K562 (cell line): ENCODE data around the gene SPTBN4. TPM values are rescaled to one million over a fixed set of nuclear protein-coding genes. Genes with fewer than 3 reads are reported as not detected.

Experiments
- ARID1B ChIP-seq: fragments of 450-650 bp; IDR thresholded peaks from 2 replicates; pipeline ENCODE4 v1.6.1; 2016; ENCODE audit warnings: antibody characterized with exemption, mild to moderate bottlenecking, inconsistent platforms
- ATF6 ChIP-seq: sonication (generic); formaldehyde crosslinking; IDR thresholded peaks from 2 replicates; pipeline ENCODE4 v1.4.0; 2020; ENCODE audit warnings: mild to moderate bottlenecking, missing genetic modification reagents
- BCL6 ChIP-seq: fragments of 250-450 bp; sonication (Bioruptor Pico); IDR thresholded peaks from 2 replicates; pipeline ENCODE4 v1.4.0; 2020
- BRCA1 ChIP-seq, 2 experiments: fragments of 450-650 bp in 1 of 2; sonication (generic) in 1 of 2; formaldehyde crosslinking in 1 of 2; IDR thresholded peaks; 2 replicates each; pipeline versions ENCODE4 v1.5.0 to v1.6.1; 2017 to 2020; ENCODE audit warnings: mild to moderate bottlenecking in 1 of 2, missing genetic modification reagents in 1 of 2
- FIP1L1 ChIP-seq: fragments of 200-400 bp; formaldehyde crosslinking; IDR thresholded peaks from 2 replicates; pipeline ENCODE4 v1.6.1; 2018; ENCODE audit warnings: mild to moderate bottlenecking, low read depth, low read length; ENCODE audit not compliant: poor library complexity, severe bottlenecking
- GTF2F1 ChIP-seq: IDR thresholded peaks from 2 replicates; pipeline ENCODE4 v1.6.1; 2011; ENCODE audit warnings: low read depth, low read length, improper control_type of control experiment
- HSF4 ChIP-seq: fragments of 250-450 bp; sonication (Bioruptor Pico); IDR thresholded peaks from 2 replicates; pipeline ENCODE4 v2.1.2; 2022; ENCODE audit warnings: mild to moderate bottlenecking, moderate library complexity, borderline replicate concordance
- KDM1A ChIP-seq, 2 experiments: fragments of 450-650 bp; IDR thresholded peaks; 2 replicates each; pipeline ENCODE4 v1.6.1; 2016; ENCODE audit warnings: mild to moderate bottlenecking in 2 of 2
- KDM4B ChIP-seq, 2 experiments: fragments of 450-650 bp in 1 of 2; sonication (generic) in 1 of 2; IDR thresholded peaks; 2 replicates each; pipeline ENCODE4 v1.6.1; 2016 to 2017; ENCODE audit warnings: borderline replicate concordance in 2 of 2, antibody characterized with exemption in 1 of 2, low read depth in 1 of 2, mild to moderate bottlenecking in 1 of 2
- MAFK ChIP-seq: IDR thresholded peaks from 2 replicates; pipeline ENCODE4 v1.6.1; 2011; ENCODE audit warnings: low read length, improper control_type of control experiment
- MCM7 ChIP-seq, 2 experiments: fragments of 450-650 bp; IDR thresholded peaks; 2 replicates each; pipeline ENCODE4 v1.6.1; 2016 to 2018
- NR0B1 ChIP-seq: fragments of 450-650 bp; IDR thresholded peaks from one replicate; pipeline ENCODE4 v1.6.1; 2018; ENCODE audit warnings: mild to moderate bottlenecking, moderate library complexity; ENCODE audit not compliant: partially characterized antibody
- RAD21 ChIP-seq, 2 experiments: fragments of 250-450 bp in 1 of 2; fragments of 450-650 bp in 1 of 2; sonication (Bioruptor Pico) in 1 of 2; formaldehyde crosslinking in 1 of 2; IDR thresholded peaks in 1 of 2; conservative IDR thresholded peaks in 1 of 2; 2 replicates each; pipeline versions ENCODE4 v1.4.0 to v1.8.0; 2020 to 2022; ENCODE audit warnings: mild to moderate bottlenecking in 2 of 2, moderate library complexity in 1 of 2
- SETDB1 ChIP-seq: IDR thresholded peaks from one replicate; pipeline ENCODE4 v1.6.1; 2012; ENCODE audit warnings: low read length, control low read depth, inconsistent platforms
- ZKSCAN8 ChIP-seq: fragments of 200-800 bp; sonication (Bioruptor generic); IDR thresholded peaks from 2 replicates; pipeline ENCODE4 v1.6.1; 2016; ENCODE audit warnings: missing genetic modification characterization, missing compliant biosample characterization
- polyA plus RNA-seq, 8 experiments: library from polyadenylated mRNA; depleted of rRNA in 4 of 8; stranded (reverse) in 5 of 8; unstranded in 3 of 8; fragments of >200 nt; fragmentation: Nextera tagmentation in 2 of 8; fragmentation: Illumina TruSeq in 1 of 8; extraction: Ambion mirVana in 2 of 8; extraction: Trizol in 1 of 8; gene quantifications; 2 replicates each; pipeline versions ENCODE4 v1.2.1 to v1.2.3, GENCODE V29; 2011 to 2014; ENCODE audit warnings: inconsistent platforms in 1 of 8, missing spikeins in 1 of 8
- total RNA-seq, 7 experiments: library from RNA; depleted of rRNA in 6 of 7; stranded (reverse); fragments of >200 nt in 6 of 7; fragmentation: Illumina TruSeq in 2 of 7; extraction: Trizol in 2 of 7; gene quantifications; 2 replicates each; pipeline versions ENCODE4 v1.2.1 to v1.2.3, GENCODE V29; 2011 to 2021; ENCODE audit warnings: low replicate concordance in 1 of 7
- TF ChIP-seq, protein P1 (sequence below): fragments of 250-450 bp; sonication (Bioruptor Pico); IDR thresholded peaks from 2 replicates; pipeline ENCODE4 v1.5.0; 2021; ENCODE audit warnings: mild to moderate bottlenecking, borderline replicate concordance
- TF ChIP-seq, protein P2 (sequence below): IDR thresholded peaks from 2 replicates; pipeline ENCODE4 v1.6.1; 2016; ENCODE audit warnings: missing genetic modification characterization, missing compliant biosample characterization
- TF ChIP-seq, protein P3 (sequence below): fragments of 450-650 bp; IDR thresholded peaks from 2 replicates; pipeline ENCODE4 v1.6.1; 2018; ENCODE audit warnings: mild to moderate bottlenecking, low read depth; ENCODE audit not compliant: partially characterized antibody

SPTBN4 gene
- total and polyA plus RNA-seq, 9 of the 15 experiments (the other 6 are each of a cell fraction or from before 2014, with no cell fraction given) = 0.01 to 1.5 (median 0.86) TPM

DNA sequence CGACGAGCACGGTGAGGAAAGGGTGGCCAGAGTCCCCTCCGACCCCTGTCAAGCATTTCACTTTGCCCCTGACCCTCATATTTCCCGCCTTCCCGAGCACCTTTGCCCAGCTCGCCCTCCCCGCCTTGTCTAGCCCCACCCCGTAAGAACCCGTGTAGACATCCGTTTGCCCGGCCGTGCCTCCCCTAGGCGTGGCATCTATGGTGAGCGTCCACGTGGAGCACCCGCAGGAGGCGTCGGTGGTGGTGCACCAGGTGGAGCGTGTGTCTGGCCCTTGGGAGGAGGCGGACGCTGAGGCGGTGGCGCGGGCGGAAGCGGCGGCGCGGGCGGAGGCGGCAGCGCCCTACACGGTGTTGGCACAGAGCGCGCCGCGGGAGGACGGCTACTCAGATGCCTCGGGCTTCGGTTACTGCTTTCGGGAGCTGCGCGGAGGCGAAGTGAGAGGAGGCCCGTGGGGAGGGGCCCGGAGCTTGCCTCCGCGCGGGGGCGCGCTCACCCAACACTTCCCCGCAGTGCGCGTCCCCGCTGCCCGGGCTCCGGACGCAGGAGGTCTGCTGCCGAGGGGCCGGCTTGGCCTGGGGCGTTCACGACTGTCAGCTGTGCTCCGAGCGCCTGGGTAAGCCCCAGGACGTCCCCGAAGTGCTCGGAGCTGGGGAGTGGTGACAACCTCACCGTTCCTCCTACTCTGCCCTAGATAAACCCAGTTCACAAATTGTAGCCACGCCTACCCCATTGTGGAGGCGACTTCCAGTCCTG is 138.6 kb downstream of the SPTBN4 start (continued):
- TF ChIP-seq ARID1B (no peak), FIP1L1 (peak; percentile 61), ATF6 (no peak; the same call in 1 of the 2 replicates), GTF2F1 (no peak), MAFK (no peak), BRCA1 (IDR thresholded peaks at IDR 0.05) (no peak), BRCA1 (CRISPR knock-in tag; IDR thresholded peaks at IDR 0.05) (no peak), ZKSCAN8 (CRISPR knock-in tag) (no peak), RAD21 (CRISPR knock-in tag; conservative IDR thresholded peaks at IDR 0.05 in 1 of 2, IDR thresholded peaks at IDR 0.05 in 1 of 2) (peak; percentile 50 to 80), HSF4 (CRISPR knock-in tag) (no peak), KDM4B (IDR thresholded peaks at IDR 0.05; ENCODE audit: borderline replicate concordance in 2 of 2, low read depth in 1 of 2) (no peak), KDM1A (IDR thresholded peaks at IDR 0.05) (no peak), BCL6 (CRISPR knock-in tag) (no peak), SETDB1 (no peak), NR0B1 (no peak), MCM7 (IDR thresholded peaks at IDR 0.05) (no peak)
- TF ChIP-seq, protein P1, sequence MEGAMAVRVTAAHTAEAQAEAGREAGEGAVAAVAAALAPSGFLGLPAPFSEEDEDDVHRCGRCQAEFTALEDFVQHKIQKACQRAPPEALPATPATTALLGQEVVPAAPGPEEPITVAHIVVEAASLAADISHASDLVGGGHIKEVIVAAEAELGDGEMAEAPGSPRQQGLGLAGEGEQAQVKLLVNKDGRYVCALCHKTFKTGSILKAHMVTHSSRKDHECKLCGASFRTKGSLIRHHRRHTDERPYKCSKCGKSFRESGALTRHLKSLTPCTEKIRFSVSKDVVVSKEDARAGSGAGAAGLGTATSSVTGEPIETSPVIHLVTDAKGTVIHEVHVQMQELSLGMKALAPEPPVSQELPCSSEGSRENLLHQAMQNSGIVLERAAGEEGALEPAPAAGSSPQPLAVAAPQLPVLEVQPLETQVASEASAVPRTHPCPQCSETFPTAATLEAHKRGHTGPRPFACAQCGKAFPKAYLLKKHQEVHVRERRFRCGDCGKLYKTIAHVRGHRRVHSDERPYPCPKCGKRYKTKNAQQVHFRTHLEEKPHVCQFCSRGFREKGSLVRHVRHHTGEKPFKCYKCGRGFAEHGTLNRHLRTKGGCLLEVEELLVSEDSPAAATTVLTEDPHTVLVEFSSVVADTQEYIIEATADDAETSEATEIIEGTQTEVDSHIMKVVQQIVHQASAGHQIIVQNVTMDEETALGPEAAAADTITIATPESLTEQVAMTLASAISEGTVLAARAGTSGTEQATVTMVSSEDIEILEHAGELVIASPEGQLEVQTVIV (CRISPR knock-in tag) = no peak
- TF ChIP-seq, protein P2, sequence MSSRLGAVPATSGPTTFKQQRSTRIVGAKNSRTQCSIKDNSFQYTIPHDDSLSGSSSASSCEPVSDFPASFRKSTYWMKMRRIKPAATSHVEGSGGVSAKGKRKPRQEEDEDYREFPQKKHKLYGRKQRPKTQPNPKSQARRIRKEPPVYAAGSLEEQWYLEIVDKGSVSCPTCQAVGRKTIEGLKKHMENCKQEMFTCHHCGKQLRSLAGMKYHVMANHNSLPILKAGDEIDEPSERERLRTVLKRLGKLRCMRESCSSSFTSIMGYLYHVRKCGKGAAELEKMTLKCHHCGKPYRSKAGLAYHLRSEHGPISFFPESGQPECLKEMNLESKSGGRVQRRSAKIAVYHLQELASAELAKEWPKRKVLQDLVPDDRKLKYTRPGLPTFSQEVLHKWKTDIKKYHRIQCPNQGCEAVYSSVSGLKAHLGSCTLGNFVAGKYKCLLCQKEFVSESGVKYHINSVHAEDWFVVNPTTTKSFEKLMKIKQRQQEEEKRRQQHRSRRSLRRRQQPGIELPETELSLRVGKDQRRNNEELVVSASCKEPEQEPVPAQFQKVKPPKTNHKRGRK (tag) = no peak
- TF ChIP-seq, protein P3, sequence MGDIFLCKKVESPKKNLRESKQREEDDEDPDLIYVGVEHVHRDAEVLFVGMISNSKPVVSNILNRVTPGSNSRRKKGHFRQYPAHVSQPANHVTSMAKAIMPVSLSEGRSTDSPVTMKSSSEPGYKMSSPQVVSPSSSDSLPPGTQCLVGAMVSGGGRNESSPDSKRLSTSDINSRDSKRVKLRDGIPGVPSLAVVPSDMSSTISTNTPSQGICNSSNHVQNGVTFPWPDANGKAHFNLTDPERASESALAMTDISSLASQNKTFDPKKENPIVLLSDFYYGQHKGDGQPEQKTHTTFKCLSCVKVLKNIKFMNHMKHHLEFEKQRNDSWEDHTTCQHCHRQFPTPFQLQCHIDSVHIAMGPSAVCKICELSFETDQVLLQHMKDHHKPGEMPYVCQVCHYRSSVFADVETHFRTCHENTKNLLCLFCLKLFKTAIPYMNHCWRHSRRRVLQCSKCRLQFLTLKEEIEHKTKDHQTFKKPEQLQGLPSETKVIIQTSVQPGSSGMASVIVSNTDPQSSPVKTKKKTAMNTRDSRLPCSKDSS = no peak
